Colonic mucosa (tissue), 4 donors: ENCODE results near the gene PHOSPHO1. TPM values are rescaled to one million over a fixed set of nuclear protein-coding genes. Genes with fewer than 3 reads are reported as not detected.

Experiments
- DNase-seq: peaks from one replicate; pipeline ENCODE4 v3.0.0-alpha.2; 2020
- H3K27ac ChIP-seq: fragments of 200-600 bp; one replicate; pipeline ENCODE4 v1.8.0; 2021
- H3K27me3 ChIP-seq: fragments of 200-600 bp; one replicate; pipeline ENCODE4 v1.8.0; 2021
- H3K36me3 ChIP-seq: fragments of 200-600 bp; one replicate; pipeline ENCODE4 v1.8.0; 2021
- H3K4me1 ChIP-seq: fragments of 200-600 bp; one replicate; pipeline ENCODE4 v1.8.0; 2021; ENCODE audit warnings: mild to moderate bottlenecking
- H3K4me3 ChIP-seq: fragments of 200-600 bp; one replicate; pipeline ENCODE4 v1.8.0; 2021
- H3K9ac ChIP-seq, 2 donors: one replicate each; pipeline ENCODE4 v1.7.0; 2013; ENCODE audit warnings: control low read depth in 2 of 2, low read depth in 2 of 2, low read length in 2 of 2
- H3K9me3 ChIP-seq: fragments of 200-600 bp; one replicate; pipeline ENCODE4 v1.8.0; 2021
- intact Hi-C: fragments of 100-400 bp; cut with DNase I; formaldehyde crosslinking; loops from one replicate; pipeline ENCODE4 v1.14.1; 2022
- total RNA-seq, 2 donors: library from RNA; stranded (reverse); fragmentation: NEBNext Ultra II Directional in 1 of 2; extraction: Animal tissue kit (Norgen Biotek cat#: 25700) in 1 of 2; gene quantifications; one replicate each; pipeline ENCODE4 v1.2.1, GENCODE V29; 2021
- TF ChIP-seq, protein P1 (sequence below): fragments of 200-600 bp; IDR thresholded peaks from one replicate; pipeline ENCODE4 v1.8.0; 2022; ENCODE audit warnings: antibody characterized with exemption, mild to moderate bottlenecking
- donor health status: healthy.
- donor health status: DM: no; HTN: no; CAD: no.
- donor health status: DM: no; HTN: no; CAD: no.

Gene PHOSPHO1
- total RNA-seq, 2 donors from 2014 or later = not detected

DNA sequence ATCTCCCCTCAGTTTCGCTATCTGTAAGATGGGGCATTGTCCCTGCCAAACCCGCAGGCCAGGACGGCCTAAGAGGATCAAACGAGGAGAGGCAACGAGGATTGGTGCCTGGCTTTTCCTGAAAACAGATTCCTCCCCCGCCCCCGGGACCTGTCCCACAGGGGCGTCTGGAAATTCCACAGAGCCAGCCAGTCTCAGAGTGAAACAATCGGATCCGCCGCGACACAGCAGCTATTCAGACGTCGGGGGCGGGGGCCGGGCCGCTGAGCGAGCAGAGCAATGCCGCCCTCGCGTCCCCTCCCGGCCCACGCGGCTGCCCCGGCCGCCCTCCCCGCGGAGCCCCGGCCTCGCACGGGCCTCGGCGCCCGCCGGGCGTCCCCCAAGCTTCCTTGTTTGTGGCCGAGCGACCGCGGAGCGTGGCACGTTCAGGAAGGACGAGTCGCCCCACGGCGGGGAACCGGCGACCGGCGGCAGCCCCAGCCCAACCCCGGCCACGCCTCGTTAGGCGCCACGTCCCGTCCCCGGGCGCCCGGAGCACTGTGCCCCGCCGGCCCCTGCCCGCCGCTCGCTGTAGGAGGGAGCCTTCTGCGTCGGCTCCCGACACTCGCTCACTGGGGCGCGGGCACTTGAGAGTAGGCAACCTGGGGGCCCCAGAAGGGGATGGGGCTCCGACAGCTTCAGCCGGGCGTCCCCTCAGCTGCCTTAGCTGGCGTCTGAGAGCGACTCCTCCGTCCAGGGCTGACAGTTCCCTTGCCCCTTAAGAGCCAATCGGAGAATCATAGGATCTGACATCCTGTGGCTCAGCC lies 29.6 kb upstream of the PHOSPHO1 start:
- H3K27ac ChIP-seq = peak overlapping the region; percentile 57
- no peaks in the 10 kb centered on the region for H3K4me1 ChIP-seq
- H3K27me3 ChIP-seq = no peaks in the 10 kb centered on the region
- intact Hi-C loops = no loop called here
- H3K9ac ChIP-seq = peak overlapping the region; percentile 40 to 81
- TF ChIP-seq, protein P1, sequence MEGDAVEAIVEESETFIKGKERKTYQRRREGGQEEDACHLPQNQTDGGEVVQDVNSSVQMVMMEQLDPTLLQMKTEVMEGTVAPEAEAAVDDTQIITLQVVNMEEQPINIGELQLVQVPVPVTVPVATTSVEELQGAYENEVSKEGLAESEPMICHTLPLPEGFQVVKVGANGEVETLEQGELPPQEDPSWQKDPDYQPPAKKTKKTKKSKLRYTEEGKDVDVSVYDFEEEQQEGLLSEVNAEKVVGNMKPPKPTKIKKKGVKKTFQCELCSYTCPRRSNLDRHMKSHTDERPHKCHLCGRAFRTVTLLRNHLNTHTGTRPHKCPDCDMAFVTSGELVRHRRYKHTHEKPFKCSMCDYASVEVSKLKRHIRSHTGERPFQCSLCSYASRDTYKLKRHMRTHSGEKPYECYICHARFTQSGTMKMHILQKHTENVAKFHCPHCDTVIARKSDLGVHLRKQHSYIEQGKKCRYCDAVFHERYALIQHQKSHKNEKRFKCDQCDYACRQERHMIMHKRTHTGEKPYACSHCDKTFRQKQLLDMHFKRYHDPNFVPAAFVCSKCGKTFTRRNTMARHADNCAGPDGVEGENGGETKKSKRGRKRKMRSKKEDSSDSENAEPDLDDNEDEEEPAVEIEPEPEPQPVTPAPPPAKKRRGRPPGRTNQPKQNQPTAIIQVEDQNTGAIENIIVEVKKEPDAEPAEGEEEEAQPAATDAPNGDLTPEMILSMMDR = no peak
- peak overlapping the region; percentile 57 for H3K4me3 ChIP-seq
- no peaks in the 10 kb centered on the region for H3K36me3 ChIP-seq
- peak; percentile 41 for DNase-seq
- H3K9me3 ChIP-seq = no peaks in the 10 kb centered on the region

DNA sequence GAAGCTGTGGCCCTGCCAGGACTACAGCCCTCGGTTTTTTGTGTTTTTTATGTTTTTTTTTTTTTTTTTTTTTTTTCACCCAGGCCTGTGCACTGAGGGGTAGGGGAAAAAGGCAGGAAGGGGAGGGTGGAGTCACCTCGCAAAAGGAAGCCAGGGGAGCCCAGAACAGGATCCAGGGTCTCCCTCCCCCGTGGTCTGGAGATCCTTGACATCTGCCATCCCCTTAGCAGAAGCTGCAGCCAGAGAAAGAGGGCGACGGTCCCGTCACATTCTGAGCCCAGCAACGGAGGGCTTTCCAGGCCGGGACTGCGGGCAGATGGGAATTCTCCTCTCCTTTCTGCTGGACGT lies 29.1 kb upstream of the PHOSPHO1 start:
- Histone ChIP-seq H3K9me3 (no peaks in the 10 kb centered on the region), H3K4me1 (no peaks in the 10 kb centered on the region), H3K36me3 (no peaks in the 10 kb centered on the region), H3K4me3 (peak overlapping the region; percentile 57), H3K9ac (peak overlapping the region; percentile 9 to 81), H3K27ac (peak overlapping the region; percentile 57), H3K27me3 (no peaks in the 10 kb centered on the region)
- DNase-seq = no peak
- TF ChIP-seq, protein P1 = no peak
- intact Hi-C loops = no loop called here

- Histone ChIP-seq H3K9ac (no peak overlapping the region), H3K36me3 (no peaks in the 10 kb centered on the region), H3K4me3 (no peak overlapping the region), H3K27ac (no peak overlapping the region), H3K4me1 (no peaks in the 10 kb centered on the region), H3K9me3 (no peaks in the 10 kb centered on the region), H3K27me3 (no peaks in the 10 kb centered on the region)
- TF ChIP-seq, protein P1 = no peak
- DNase-seq = no peak
- intact Hi-C loops = no loop called here
Observed at GRCh38 chr17:49258394-49258793, 27.8 kb upstream of the PHOSPHO1 start.

DNA sequence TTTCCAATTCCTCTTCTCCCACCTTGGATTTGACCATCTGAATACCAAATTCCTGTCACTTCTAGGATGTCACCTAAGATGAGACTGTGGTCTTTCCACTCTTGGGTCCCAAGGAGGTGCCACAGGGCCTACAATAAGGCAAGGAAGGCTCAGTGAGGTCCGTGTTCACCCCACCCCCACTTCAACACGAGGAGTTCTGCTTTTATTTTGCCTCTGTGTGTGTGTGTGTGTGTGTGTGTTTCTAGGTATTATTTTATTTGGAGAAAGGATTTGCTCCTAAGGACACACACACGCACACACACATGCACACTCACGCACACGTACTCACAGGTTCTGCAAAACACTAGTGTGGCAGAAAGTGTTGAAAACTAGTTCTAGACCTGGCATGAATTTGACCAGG lies 24.5 kb upstream of the PHOSPHO1 start:
- TF ChIP-seq, protein P1 = no peak
- DNase-seq = no peak
- Histone ChIP-seq H3K9me3 (no peaks in the 10 kb centered on the region), H3K27me3 (no peaks in the 10 kb centered on the region), H3K4me1 (no peaks in the 10 kb centered on the region), H3K4me3 (no peak overlapping the region), H3K36me3 (no peaks in the 10 kb centered on the region), H3K9ac (no peak overlapping the region), H3K27ac (no peak overlapping the region)
- intact Hi-C loops = no loop called here

DNA sequence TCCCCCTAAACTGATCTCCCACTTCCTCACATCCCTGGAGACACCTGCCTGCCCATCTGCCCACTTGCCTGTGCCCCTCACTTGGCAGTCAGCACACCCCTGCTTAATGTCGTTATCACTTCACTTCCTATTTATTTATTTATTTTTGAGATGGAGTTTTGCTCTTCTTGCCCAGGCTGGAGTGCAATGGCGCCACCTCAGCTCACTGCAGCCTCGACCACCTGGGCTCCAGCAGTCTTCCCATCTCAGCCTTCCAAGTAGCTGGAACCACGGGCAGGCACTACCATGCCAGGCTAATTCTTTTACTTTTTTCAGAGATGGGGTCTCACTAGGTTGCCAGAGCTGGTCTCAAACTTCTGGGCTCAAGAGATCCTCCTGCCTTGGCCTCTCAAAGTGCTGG lies 23.5 kb upstream of the PHOSPHO1 start:
- Histone ChIP-seq H3K9me3 (no peaks in the 10 kb centered on the region), H3K4me1 (no peaks in the 10 kb centered on the region), H3K9ac (no peak overlapping the region), H3K36me3 (no peaks in the 10 kb centered on the region), H3K4me3 (no peak overlapping the region), H3K27ac (no peak overlapping the region), H3K27me3 (no peaks in the 10 kb centered on the region)
- TF ChIP-seq, protein P1 = no peak
- no peak for DNase-seq
- intact Hi-C loops = no loop called here
